ENCODE results near the gene SKA2.

The SKA2 gene

GRCh38 chr17:59101178-59101577 lies 53.8 kb downstream of the SKA2 start:
- no peak overlapping the region for H2AFZ ChIP-seq (ENCODE audit: low read length)
- H3K9me3 ChIP-seq (ENCODE audit: insufficient read depth, low read depth, low read length), result no peaks in the 10 kb centered on the region
- H3K36me3 ChIP-seq (ENCODE audit: insufficient read depth, low read length), result peaks cover 8% of the 10 kb centered on the region; the same call in 1 of the 2 replicates
- no peak overlapping the region for H3K9ac ChIP-seq (ENCODE audit: low read depth, low read length, poor library complexity, severe bottlenecking)
- H3F3A ChIP-seq (ENCODE audit: low read depth), result no peaks in the 10 kb centered on the region
- H3K4me2 ChIP-seq (ENCODE audit: low read depth, low read length, poor library complexity, severe bottlenecking), result no peak overlapping the region
- no peaks in the 10 kb centered on the region for H3K27me3 ChIP-seq (ENCODE audit: insufficient read depth, low read length, poor library complexity, severe bottlenecking)
- H3K4me1 ChIP-seq (ENCODE audit: insufficient read depth, low read length, poor library complexity, severe bottlenecking), result peaks cover 28% of the 10 kb centered on the region
- H3K79me2 ChIP-seq (ENCODE audit: insufficient read depth, low read length), result peaks cover 81% of the 10 kb centered on the region
- peaks cover 26% of the 10 kb centered on the region for H4K20me1 ChIP-seq (ENCODE audit: insufficient read depth, low read length, poor library complexity, severe bottlenecking)
- TF ChIP-seq EZH2phosphoT487 (IDR thresholded peaks at IDR 0.05; ENCODE audit: borderline replicate concordance), result no peak
- TF ChIP-seq, protein P1, sequence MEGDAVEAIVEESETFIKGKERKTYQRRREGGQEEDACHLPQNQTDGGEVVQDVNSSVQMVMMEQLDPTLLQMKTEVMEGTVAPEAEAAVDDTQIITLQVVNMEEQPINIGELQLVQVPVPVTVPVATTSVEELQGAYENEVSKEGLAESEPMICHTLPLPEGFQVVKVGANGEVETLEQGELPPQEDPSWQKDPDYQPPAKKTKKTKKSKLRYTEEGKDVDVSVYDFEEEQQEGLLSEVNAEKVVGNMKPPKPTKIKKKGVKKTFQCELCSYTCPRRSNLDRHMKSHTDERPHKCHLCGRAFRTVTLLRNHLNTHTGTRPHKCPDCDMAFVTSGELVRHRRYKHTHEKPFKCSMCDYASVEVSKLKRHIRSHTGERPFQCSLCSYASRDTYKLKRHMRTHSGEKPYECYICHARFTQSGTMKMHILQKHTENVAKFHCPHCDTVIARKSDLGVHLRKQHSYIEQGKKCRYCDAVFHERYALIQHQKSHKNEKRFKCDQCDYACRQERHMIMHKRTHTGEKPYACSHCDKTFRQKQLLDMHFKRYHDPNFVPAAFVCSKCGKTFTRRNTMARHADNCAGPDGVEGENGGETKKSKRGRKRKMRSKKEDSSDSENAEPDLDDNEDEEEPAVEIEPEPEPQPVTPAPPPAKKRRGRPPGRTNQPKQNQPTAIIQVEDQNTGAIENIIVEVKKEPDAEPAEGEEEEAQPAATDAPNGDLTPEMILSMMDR (conservative IDR thresholded peaks at IDR 0.05; ENCODE audit: low read length), result no peak
- no peaks in the 10 kb centered on the region for H3K9me2 ChIP-seq (replicated peaks; ENCODE audit: low read depth, low read length)
- no peak overlapping the region for H3K4me3 ChIP-seq (ENCODE audit: low read length, poor library complexity, severe bottlenecking)

DNA sequence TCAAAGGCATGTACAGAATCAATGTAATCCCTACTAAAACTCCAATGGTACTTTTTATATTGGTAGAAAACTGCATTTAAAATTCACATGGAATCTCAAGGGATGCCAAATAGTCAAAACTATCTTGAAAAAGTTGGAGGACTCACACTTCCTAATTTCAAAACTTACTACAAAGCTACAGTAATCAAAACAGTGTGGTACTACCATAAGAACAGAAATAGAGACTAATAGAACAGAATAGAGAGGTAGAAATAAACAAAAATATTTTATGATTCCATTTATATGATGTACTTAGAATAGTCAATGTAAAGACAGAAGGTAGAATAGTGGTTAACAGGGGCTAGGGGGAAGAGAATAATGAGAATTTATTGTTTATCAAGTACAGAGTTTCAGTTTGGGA lies 57.1 kb downstream of the SKA2 start:
- peaks cover 78% of the 10 kb centered on the region for H3K79me2 ChIP-seq (ENCODE audit: insufficient read depth, low read length)
- H3K4me2 ChIP-seq (ENCODE audit: low read depth, low read length, poor library complexity, severe bottlenecking), result no peak overlapping the region
- no peak for TF ChIP-seq EZH2phosphoT487 (IDR thresholded peaks at IDR 0.05; ENCODE audit: borderline replicate concordance)
- TF ChIP-seq, protein P1 (conservative IDR thresholded peaks at IDR 0.05; ENCODE audit: low read length), result no peak
- no peaks in the 10 kb centered on the region for H3K9me2 ChIP-seq (replicated peaks; ENCODE audit: low read depth, low read length)
- H3F3A ChIP-seq (ENCODE audit: low read depth), result no peaks in the 10 kb centered on the region
- no peak overlapping the region for H2AFZ ChIP-seq (ENCODE audit: low read length)
- peaks cover 8% of the 10 kb centered on the region; the same call in 1 of the 2 replicates for H3K36me3 ChIP-seq (ENCODE audit: insufficient read depth, low read length)
- H3K27me3 ChIP-seq (ENCODE audit: insufficient read depth, low read length, poor library complexity, severe bottlenecking), result no peaks in the 10 kb centered on the region
- peaks cover 6% of the 10 kb centered on the region for H3K4me1 ChIP-seq (ENCODE audit: insufficient read depth, low read length, poor library complexity, severe bottlenecking)
- peaks cover 4% of the 10 kb centered on the region for H4K20me1 ChIP-seq (ENCODE audit: insufficient read depth, low read length, poor library complexity, severe bottlenecking)
- H3K4me3 ChIP-seq (ENCODE audit: low read length, poor library complexity, severe bottlenecking), result no peak overlapping the region
- H3K9ac ChIP-seq (ENCODE audit: low read depth, low read length, poor library complexity, severe bottlenecking), result no peak overlapping the region
- H3K9me3 ChIP-seq (ENCODE audit: insufficient read depth, low read depth, low read length), result no peaks in the 10 kb centered on the region

DNA sequence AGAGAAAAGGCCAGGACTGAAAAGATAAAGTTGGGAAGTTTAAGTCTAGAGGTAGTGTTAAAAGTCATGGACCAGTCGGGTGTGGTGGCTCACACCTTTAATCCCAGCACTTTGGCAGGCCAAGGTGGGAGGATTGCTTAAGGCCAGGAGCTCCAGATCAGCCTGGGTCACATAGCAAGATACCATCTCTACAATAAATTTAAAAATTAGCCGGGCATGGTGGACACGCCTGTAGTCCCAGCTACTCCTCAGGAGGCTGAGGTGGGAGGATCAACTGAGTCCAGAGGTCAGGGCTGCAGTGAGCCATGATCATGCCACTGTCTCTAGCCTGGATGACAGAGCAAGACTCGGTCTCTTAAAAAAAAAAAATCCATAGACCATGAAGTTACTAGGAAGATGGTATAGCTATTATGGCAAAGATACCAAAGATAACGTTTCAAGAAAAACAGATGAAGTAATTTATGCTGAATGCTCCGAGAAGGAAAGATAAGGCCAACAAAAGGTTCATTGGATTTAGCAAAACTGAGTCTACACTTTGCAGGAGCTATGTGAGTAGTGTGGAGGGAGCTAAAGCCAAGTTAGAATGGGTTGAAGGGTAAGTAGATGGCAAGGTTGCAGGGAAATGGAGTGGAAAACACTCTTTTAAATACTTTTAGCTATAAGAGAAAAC lies 60.0 kb downstream of the SKA2 start:
- no peak overlapping the region for H3K9ac ChIP-seq (ENCODE audit: low read depth, low read length, poor library complexity, severe bottlenecking)
- no peaks in the 10 kb centered on the region for H3K9me2 ChIP-seq (replicated peaks; ENCODE audit: low read depth, low read length)
- no peak for TF ChIP-seq EZH2phosphoT487 (IDR thresholded peaks at IDR 0.05; ENCODE audit: borderline replicate concordance)
- TF ChIP-seq, protein P1 (conservative IDR thresholded peaks at IDR 0.05; ENCODE audit: low read length), result no peak
- H3F3A ChIP-seq (ENCODE audit: low read depth), result no peaks in the 10 kb centered on the region
- peaks cover 7% of the 10 kb centered on the region; the same call in 1 of the 2 replicates for H3K36me3 ChIP-seq (ENCODE audit: insufficient read depth, low read length)
- no peaks in the 10 kb centered on the region for H3K27me3 ChIP-seq (ENCODE audit: insufficient read depth, low read length, poor library complexity, severe bottlenecking)
- H3K9me3 ChIP-seq (ENCODE audit: insufficient read depth, low read depth, low read length), result no peaks in the 10 kb centered on the region
- no peaks in the 10 kb centered on the region for H3K4me1 ChIP-seq (ENCODE audit: insufficient read depth, low read length, poor library complexity, severe bottlenecking)
- no peak overlapping the region for H3K4me3 ChIP-seq (ENCODE audit: low read length, poor library complexity, severe bottlenecking)
- H2AFZ ChIP-seq (ENCODE audit: low read length), result no peak overlapping the region
- no peak overlapping the region for H3K4me2 ChIP-seq (ENCODE audit: low read depth, low read length, poor library complexity, severe bottlenecking)
- peaks cover 59% of the 10 kb centered on the region for H3K79me2 ChIP-seq (ENCODE audit: insufficient read depth, low read length)
- no peaks in the 10 kb centered on the region for H4K20me1 ChIP-seq (ENCODE audit: insufficient read depth, low read length, poor library complexity, severe bottlenecking)

Measured in Loucy (cell line).